COLO829 (cell line): Measurements from ENCODE around the gene FBN2.
A peak's percentile ranks its signal among the peaks of the same experiment; 100 is the strongest.
"Not testable (repeated sequence)": the region's sequence is repeated elsewhere in the genome, so short reads cannot be mapped to it uniquely, and the experiment has no call there.

Experiments used
- DNase-seq: peaks from one replicate; pipeline ENCODE4 v3.0.0; 2012; ENCODE audit warnings: low spot score

The FBN2 gene

GRCh38 chr5:128534726-128535125 is 3.3 kb downstream of the FBN2 start:
- no peak for DNase-seq

DNA sequence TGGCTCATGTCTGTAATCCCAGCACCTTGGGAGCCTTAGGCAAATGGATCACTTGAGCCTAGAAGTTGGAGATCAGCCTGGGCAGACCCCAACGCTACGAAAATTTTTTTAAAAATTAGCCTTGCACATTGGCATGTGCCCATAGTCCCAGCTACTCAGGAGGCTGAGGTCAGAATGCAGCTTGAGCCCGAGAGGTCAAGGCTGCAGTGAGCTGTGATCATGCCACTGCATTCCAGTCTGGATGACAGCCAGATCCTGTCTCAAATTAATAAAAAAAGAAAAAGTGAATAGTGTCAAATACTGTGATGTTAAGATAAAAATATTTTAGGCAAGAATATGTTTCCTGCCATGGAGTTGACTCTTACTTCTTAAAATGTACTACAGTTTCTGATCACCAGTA is 5.3 kb downstream of the FBN2 start:
- DNase-seq = no peak

DNA sequence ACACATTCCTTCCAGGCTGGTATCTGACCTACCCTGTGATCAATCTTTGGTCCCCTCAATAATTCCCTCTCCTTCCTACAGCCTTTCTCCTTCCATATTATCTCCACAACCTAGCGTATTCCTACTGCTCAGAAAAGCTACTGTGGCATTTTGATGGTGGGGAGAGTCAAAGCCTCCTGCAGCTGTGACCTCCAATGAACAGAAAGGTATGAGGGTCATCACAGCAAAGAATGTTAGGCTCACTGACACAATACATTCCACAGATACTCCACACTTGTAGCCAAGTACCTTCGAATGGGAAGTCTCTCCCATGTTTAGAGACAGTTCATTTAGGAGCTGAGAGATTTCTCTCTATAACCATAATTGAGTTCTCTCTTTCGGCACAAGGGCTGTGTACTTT is 5.9 kb downstream of the FBN2 start:
- no peak for DNase-seq

- DNase-seq = no peak
These were observed 9.3 kb downstream of the FBN2 start for GRCh38 chr5:128528637-128529255.

GRCh38 chr5:128528126-128528525 is 9.9 kb downstream of the FBN2 start:
- DNase-seq = no peak

GRCh38 chr5:128527077-128527476 is 11.0 kb downstream of the FBN2 start:
- no peak for DNase-seq

GRCh38 chr5:128522336-128522735 is 15.7 kb downstream of the FBN2 start:
- DNase-seq = no peak

GRCh38 chr5:128519827-128520226 is 18.2 kb downstream of the FBN2 start:
- no peak for DNase-seq

GRCh38 chr5:128516978-128517377 is 21.1 kb downstream of the FBN2 start:
- DNase-seq = no peak

- no peak for DNase-seq
These were observed 24.2 kb downstream of the FBN2 start for GRCh38 chr5:128513806-128514205.

- no peak for DNase-seq
These were observed 25.2 kb downstream of the FBN2 start for GRCh38 chr5:128512894-128513293.

- no peak for DNase-seq
These were observed 31.4 kb downstream of the FBN2 start for GRCh38 chr5:128506643-128507042.

GRCh38 chr5:128503727-128504126 is 34.3 kb downstream of the FBN2 start:
- DNase-seq = not testable (repeated sequence)

- DNase-seq = peak; percentile 35
These were observed 39.1 kb downstream of the FBN2 start for GRCh38 chr5:128498844-128499455.

DNA sequence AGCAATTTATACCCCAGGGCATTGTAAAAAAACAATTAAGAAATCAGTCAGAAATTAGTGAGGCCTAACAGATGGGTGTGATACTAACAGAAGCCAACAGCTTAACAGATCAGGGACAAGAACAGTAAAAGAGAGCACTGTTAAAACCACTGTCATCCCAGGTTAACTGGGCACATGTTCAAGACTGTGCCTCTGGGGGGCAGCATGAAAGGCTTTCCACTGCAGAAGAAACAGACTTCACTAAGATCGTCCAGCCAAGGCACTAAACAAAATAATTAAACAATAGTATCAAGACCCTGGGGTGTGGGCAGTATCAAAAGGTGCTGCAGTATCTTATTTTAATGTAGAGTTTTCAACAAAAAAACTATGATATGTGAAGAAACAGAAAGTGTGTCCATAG is 43.5 kb downstream of the FBN2 start:
- DNase-seq = no peak

GRCh38 chr5:128493657-128494329 is 44.3 kb downstream of the FBN2 start:
- DNase-seq = no peak

DNA sequence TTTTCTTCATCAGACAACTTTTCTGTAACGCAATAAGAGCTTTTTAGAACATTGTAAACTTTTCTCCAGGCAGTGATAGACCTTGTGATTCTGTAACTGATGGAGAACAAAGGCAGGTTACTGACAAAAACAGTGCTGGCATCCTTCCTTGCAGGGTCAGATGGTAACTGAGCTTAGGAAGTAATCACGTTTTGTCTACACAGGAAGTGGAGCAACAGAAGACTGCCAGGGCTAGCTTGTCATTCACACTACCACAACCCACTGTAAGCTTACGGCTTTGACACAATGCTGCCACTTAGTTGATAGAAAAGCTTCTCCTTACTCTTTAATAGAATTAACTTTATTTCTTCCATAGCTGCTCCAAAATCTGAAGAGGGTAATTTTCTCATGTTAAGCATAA is 46.8 kb downstream of the FBN2 start:
- DNase-seq = no peak

DNA sequence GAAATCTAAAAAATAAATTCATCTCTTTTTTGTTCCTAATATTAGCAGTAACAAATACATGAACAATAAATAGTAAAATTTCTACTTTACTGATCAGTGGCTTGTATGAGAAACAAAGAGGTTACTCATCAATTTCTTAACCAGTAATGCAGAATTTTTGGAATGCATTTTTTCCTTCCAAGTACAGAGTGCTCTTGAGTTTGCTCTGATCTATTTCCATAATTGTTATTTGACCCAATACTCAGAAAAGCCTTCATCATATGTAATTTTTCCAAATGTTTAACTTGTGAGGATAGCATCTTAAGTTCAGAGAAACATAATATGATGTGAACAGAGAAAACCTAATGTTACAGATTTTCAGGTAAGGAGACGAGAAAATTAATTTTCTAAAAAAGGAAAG is 47.3 kb downstream of the FBN2 start:
- DNase-seq = no peak

DNA sequence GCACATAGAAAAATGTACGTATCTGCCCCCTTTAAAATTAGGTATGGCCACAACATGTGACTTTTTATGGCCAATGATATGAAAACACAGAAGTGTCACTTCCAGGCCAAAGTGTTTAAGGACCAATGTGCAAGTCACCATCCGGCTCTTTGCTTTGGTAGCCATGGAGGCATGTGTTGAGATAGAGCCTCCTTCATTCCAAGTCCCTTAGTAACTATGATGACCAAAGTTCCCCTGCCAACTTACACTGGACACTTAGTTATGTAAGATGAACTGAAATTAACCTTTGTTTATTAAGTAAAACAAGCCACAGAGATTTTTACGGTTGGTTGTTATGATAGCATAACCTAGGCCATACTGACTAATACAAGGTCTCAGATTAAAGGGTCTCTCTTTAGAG is 51.0 kb downstream of the FBN2 start:
- DNase-seq = no peak

DNA sequence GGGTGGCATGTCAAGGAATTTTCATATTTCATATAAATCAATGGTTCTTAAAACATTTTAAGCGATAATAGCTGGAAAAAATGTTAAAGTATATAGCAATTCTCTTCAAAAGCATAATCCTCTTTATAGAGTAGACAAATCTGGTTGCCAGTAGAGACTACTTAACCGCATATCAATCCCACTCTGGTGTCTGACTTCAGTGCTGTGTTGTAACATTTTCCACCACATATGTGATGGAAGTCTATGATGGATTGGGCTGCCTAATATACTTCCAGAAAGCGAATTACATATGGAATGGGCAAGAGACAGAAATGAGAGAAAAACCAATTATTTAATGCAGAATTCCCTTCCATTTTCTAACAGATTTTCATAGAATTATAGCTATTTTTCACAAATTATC is 54.3 kb downstream of the FBN2 start:
- no peak for DNase-seq

DNA sequence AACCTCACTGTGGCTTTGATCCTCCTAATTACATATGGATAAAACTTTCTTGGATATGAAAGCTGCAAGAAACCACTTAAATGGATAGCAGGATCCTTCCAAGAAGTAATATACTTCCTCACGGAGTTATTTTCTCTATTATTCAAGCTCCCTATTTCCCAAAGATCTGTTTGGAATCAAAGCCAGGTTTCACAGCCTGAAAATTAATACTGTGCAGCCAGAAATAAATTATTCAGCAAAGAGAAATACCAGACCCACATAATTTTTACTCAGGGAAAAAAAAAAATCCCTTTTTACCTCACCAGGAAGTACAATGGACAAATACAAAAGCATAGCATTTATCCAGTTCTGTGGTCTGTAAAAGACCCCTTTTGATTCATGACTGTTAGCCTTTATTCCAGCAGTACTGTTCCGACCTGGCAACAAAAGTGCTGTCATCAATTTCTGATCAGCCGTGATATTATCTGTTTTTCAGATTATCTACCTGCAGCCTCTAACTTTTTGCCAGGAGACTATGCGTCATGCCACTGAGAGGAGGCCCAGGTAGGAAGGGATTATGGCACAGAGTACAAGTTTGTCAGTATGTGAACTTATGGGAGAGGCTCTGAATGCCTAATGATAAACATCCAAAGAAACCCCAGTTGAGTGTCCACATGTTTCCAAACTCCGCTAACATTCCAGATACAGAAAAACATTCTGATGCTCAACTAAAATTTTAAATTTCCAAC is 57.0 kb downstream of the FBN2 start:
- no peak for DNase-seq

DNA sequence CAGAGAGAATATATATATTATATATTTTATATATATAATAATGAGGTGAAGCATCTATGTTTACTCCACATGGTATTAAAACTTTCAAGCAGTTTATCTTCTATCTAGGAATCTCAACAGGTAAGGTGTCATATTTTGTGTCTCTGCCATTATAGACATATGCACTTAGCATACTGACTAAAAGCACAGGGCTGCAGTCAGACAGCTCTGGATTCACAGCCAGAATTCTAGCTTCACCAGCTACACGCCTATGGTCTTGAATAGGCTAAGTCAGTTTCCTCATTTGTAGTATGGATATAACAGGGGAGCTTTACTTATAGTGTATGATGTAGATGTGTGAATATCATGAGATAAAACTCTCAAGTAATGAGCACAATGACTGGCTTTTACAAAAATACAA is 57.9 kb downstream of the FBN2 start:
- no peak for DNase-seq
